ENCODE results near the gene SCARB1. TPM values are rescaled to one million over a fixed set of nuclear protein-coding genes. Genes with fewer than 3 reads are reported as not detected.

Gene SCARB1
- total and polyA plus RNA-seq, 2 of the 13 experiments (the other 11 are each of a cell fraction or from before 2014, with no cell fraction given): 63.4 to 160 TPM

GRCh38 chr12:124730455-124730932 is 133.2 kb downstream of the SCARB1 start (continued):
- TF ChIP-seq ZNF597 (CRISPR knock-in tag; IDR thresholded peaks at IDR 0.05) (no peak), ZNF160 (CRISPR knock-in tag; IDR thresholded peaks at IDR 0.05) (no peak), TEAD3 (CRISPR knock-in tag; optimal IDR thresholded peaks at IDR 0.05; ENCODE audit: borderline replicate concordance) (peak; percentile 55), ZNF883 (CRISPR knock-in tag; IDR thresholded peaks at IDR 0.05; ENCODE audit: not compliant biosample characterization) (no peak), CREBL2 (CRISPR knock-in tag; IDR thresholded peaks at IDR 0.05; ENCODE audit: borderline replicate concordance) (no peak), RBM22 (optimal IDR thresholded peaks at IDR 0.05; ENCODE audit: low read length) (no peak), TBL1XR1 (IDR thresholded peaks at IDR 0.05; ENCODE audit: borderline replicate concordance, low read length, partially characterized antibody) (no peak), EED (CRISPR knock-in tag; IDR thresholded peaks at IDR 0.05) (no peak), ZBTB46 (CRISPR knock-in tag; IDR thresholded peaks at IDR 0.05; ENCODE audit: borderline replicate concordance) (no peak), NR2F2 (IDR thresholded peaks at IDR 0.05; ENCODE audit: borderline replicate concordance, low read depth) (0 out of 2 replicates have a peak, but pooled peaks have one; percentile 42), ZBTB39 (CRISPR knock-in tag; IDR thresholded peaks at IDR 0.05) (no peak), ZNF646 (CRISPR knock-in tag; IDR thresholded peaks at IDR 0.05) (no peak)
